Mucosa of stomach (tissue), 1 donor: ENCODE data around the gene FAM180A.
"Not testable (repeated sequence)": the region's sequence is repeated elsewhere in the genome, so short reads cannot be mapped to it uniquely, and the experiment has no call there.

Experiments used
- H3K27me3 ChIP-seq: one replicate; pipeline ENCODE4 v1.7.0; 2013; ENCODE audit warnings: mild to moderate bottlenecking, low read length; ENCODE audit not compliant: control insufficient read depth, insufficient read depth
- H3K36me3 ChIP-seq: one replicate; pipeline ENCODE4 v1.7.0; 2013; ENCODE audit warnings: low read length; ENCODE audit not compliant: control insufficient read depth, insufficient read depth
- H3K4me1 ChIP-seq: one replicate; pipeline ENCODE4 v1.7.0; 2013; ENCODE audit warnings: mild to moderate bottlenecking, low read length; ENCODE audit not compliant: control insufficient read depth, insufficient read depth
- H3K4me3 ChIP-seq: one replicate; pipeline ENCODE4 v1.7.0; 2013; ENCODE audit warnings: low read length
- H3K9ac ChIP-seq: one replicate; pipeline ENCODE4 v1.7.0; 2013; ENCODE audit warnings: mild to moderate bottlenecking, low read length, moderate library complexity
- H3K9me3 ChIP-seq: one replicate; pipeline ENCODE4 v1.7.0; 2013; ENCODE audit warnings: mild to moderate bottlenecking, low read length, moderate library complexity; ENCODE audit not compliant: control insufficient read depth
- donor health status: Pancreatic carcinoma.

FAM180A gene

DNA sequence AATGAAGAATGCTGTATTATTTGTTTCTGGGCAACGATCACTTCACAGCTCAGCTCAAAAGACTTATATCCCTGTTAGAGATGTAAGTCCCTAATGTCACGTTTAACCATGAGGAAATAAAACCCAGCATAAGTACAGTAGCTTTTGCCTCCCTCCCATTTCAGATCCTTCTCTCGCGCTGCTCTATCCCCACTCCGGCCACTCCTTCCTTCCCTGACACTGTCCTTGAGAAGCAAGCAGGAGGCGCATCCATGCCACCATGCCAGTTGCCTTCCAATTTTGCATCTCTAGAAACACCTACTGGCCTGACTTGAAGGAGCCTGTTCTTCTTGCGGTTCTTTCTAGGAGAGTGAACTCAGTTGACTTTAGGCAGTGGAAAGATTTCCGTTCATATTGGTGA, 1.2 kb downstream of the FAM180A start:
- H3K4me1 ChIP-seq: no peaks in the 10 kb centered on the region
- H3K4me3 ChIP-seq: no peak overlapping the region
- no peaks in the 10 kb centered on the region for H3K36me3 ChIP-seq
- H3K9me3 ChIP-seq: no peaks in the 10 kb centered on the region
- no peak overlapping the region for H3K9ac ChIP-seq
- no peaks in the 10 kb centered on the region for H3K27me3 ChIP-seq

- Histone ChIP-seq H3K4me1 (no peaks in the 10 kb centered on the region), H3K36me3 (no peaks in the 10 kb centered on the region), H3K9me3 (no peaks in the 10 kb centered on the region), H3K27me3 (no peaks in the 10 kb centered on the region), H3K9ac (no peak overlapping the region), H3K4me3 (no peak overlapping the region)
Measured at GRCh38 chr7:135745703-135746312, 2.8 kb downstream of the FAM180A start.

GRCh38 chr7:135744938-135745702, 3.5 kb downstream of the FAM180A start:
- Histone ChIP-seq H3K9ac (no peak overlapping the region), H3K9me3 (no peaks in the 10 kb centered on the region), H3K4me1 (no peaks in the 10 kb centered on the region), H3K4me3 (no peak overlapping the region), H3K36me3 (no peaks in the 10 kb centered on the region), H3K27me3 (no peaks in the 10 kb centered on the region)

DNA sequence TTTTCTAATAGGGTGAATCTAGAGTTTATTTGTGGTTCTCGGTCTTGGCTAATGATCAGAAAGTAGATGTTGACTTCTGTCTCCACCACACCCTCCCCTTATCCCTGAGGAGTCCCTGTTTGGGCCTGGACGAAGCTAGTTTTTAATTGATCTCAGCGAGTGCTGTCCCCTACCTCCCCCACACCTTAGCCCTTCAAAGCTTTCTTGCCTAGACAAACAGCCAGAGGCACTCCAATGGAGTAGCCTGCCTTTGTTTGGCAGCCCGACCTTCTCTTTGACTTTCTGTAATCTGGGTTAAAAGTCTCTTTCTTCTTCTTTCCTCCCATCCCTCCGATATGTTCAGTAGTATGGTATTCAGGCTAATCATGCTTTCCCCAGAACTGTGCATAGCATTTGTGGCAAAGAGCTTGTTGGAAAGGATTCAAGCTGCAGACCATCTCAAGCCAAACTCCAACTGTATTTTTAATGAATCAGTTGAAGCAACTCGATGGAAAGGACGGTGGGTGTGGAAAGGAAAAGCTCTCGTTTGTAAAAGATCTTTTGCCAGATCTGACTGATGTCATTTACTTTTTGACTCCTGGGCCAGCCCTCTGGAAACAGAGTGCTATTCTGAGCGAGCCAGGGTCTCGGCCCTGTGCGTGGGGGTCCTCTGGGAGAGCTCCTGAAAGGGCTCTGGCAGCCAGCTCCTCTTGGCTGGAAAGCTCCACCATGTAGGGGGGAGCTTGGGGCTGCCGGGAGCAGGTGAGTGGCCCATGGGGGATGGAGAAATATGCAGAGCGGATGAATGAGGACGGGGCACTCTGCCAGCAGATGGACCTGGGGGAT, 4.5 kb downstream of the FAM180A start:
- Histone ChIP-seq H3K36me3 (no peaks in the 10 kb centered on the region), H3K9me3 (no peaks in the 10 kb centered on the region), H3K4me3 (no peak overlapping the region), H3K9ac (no peak overlapping the region), H3K4me1 (no peaks in the 10 kb centered on the region), H3K27me3 (no peaks in the 10 kb centered on the region)

DNA sequence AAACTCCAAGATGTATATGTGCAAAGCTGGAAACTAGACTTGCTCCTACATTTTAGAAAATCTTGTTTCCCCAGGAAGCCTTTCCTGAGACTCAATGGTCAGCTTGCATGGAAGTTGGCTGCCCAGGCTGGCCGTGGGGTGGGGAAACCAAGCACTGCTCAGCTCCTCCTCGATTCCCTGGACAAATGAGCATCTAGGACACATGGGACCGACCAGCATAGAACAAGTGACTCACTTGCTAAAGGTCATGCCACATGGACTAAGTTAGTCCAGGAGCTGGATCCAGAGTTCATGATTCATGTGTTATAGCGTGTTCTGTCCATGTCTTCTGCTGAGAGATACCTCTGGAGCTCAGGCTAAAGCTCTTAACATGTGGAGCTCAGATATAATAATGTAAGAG, 6.2 kb downstream of the FAM180A start:
- Histone ChIP-seq H3K9me3 (no peaks in the 10 kb centered on the region), H3K36me3 (no peaks in the 10 kb centered on the region), H3K9ac (no peak overlapping the region), H3K4me3 (no peak overlapping the region), H3K27me3 (no peaks in the 10 kb centered on the region), H3K4me1 (no peaks in the 10 kb centered on the region)

DNA sequence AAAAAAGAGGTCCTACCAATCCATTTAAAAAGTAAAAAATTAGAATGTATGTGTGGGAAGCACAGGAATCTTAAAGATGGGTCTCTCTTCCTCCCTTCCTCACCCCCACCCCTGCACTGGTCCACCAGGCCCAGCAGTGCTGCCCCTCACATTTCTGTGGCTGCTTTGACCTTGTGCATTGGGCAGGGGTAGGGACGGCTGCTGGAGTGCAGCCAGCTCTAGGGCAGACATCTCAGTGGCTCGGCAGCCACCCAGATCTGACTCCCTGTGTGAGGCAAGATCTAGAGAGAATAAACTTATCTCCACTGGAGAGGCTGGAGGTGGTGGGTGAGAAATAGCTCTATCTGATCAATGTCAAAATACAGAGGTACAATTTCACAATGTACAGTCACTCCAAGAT, 6.7 kb downstream of the FAM180A start:
- H3K4me1 ChIP-seq: no peaks in the 10 kb centered on the region
- H3K4me3 ChIP-seq: no peak overlapping the region
- H3K27me3 ChIP-seq: no peaks in the 10 kb centered on the region
- no peaks in the 10 kb centered on the region for H3K9me3 ChIP-seq
- H3K9ac ChIP-seq: no peak overlapping the region
- no peaks in the 10 kb centered on the region for H3K36me3 ChIP-seq

- H3K4me3 ChIP-seq: no peak overlapping the region
- no peaks in the 10 kb centered on the region for H3K27me3 ChIP-seq
- H3K36me3 ChIP-seq: no peaks in the 10 kb centered on the region
- H3K9me3 ChIP-seq: no peaks in the 10 kb centered on the region
- no peaks in the 10 kb centered on the region for H3K4me1 ChIP-seq
- no peak overlapping the region for H3K9ac ChIP-seq
Measured at GRCh38 chr7:135740889-135741288, 7.7 kb downstream of the FAM180A start.

DNA sequence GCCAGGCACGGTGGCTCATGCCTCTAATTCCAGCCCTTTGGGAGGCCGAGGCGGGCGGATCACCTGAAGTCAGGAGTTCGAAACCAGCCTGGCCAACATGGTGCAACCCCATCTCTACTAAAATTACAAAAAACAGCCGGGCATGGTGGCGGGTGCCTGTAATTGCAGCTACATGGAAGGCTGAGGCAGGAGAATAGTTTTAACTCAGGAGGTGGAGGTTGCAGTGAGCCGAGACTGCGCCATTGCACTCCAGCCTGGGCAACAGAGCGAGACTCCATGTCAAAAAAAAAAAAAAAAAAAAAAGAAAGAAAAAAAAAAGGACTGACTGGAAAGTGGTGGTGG, 11.3 kb downstream of the FAM180A start:
- not testable (repeated sequence) for H3K9me3 ChIP-seq, H3K4me1 ChIP-seq, H3K27me3 ChIP-seq, H3K36me3 ChIP-seq, H3K4me3 ChIP-seq, H3K9ac ChIP-seq

DNA sequence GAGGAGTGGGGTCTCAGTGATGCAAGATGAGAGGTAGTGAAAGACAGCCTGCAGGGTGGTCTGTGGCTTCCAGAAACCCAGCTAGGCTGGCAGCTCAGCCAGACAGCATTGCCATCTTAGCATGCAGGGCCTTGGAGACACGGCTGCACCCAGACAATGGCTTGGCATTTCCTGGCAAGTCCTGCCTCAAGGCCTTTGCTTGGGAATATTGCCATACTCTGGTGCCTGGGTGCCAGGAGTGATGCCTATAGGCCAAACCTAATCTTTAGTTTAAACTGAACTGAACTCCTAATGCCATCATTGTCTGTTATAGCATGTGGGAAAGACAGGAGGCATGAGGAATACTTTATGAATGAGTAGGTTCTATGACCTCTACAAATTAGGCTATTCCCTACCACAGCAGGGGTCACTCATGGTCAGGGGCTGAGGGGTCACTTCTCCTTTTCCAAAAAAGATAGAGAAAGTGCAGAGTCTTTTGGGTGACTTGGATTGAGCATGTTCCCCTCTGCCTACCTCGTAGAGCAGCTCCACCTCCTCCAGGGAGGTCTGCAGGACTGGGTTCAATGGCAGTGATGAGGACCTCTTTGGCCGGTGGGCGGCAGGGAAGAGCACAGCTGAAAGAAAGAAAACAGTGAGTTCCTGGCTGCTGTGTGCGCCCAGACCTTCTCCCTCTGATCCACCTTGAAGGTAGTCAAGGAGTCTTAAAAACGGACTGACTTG, 11.9 kb downstream of the FAM180A start:
- Histone ChIP-seq H3K4me3 (no peak overlapping the region), H3K9me3 (no peaks in the 10 kb centered on the region)

GRCh38 chr7:135734343-135734689, 14.3 kb downstream of the FAM180A start:
- Histone ChIP-seq H3K9ac (no peak overlapping the region), H3K27me3 (no peaks in the 10 kb centered on the region), H3K4me3 (no peak overlapping the region), H3K36me3 (no peaks in the 10 kb centered on the region), H3K9me3 (no peaks in the 10 kb centered on the region), H3K4me1 (no peaks in the 10 kb centered on the region)

More for the DNA sequence above, 11.9 kb downstream of the FAM180A start:
- no peaks in the 10 kb centered on the region for H3K4me1 ChIP-seq
- no peaks in the 10 kb centered on the region for H3K36me3 ChIP-seq
- H3K9ac ChIP-seq: no peak overlapping the region
- H3K27me3 ChIP-seq: no peaks in the 10 kb centered on the region

GRCh38 chr7:135733603-135734342, 14.8 kb downstream of the FAM180A start:
- Histone ChIP-seq H3K9me3 (no peaks in the 10 kb centered on the region), H3K27me3 (no peaks in the 10 kb centered on the region), H3K9ac (no peak overlapping the region), H3K4me3 (no peak overlapping the region), H3K36me3 (no peaks in the 10 kb centered on the region), H3K4me1 (no peaks in the 10 kb centered on the region)
